Measurements from ENCODE around the gene AVPI1. TPM values are rescaled to one million over a fixed set of nuclear protein-coding genes. Genes with fewer than 3 reads are reported as not detected.

AVPI1 gene
- total RNA-seq, 2 donors from 2014 or later = 1.8 to 5.3 TPM

GRCh38 chr10:97718659-97719142 lies 31.7 kb upstream of the AVPI1 start:
- ATAC-seq (replicated peaks in 1 of 2) (no peak), DNase-seq (no peak)
- H3K27ac Mint-ChIP-seq = no peak overlapping the region
- peaks cover 0 to 2% of the 10 kb centered on the region in 2 donors for H3K36me3 Mint-ChIP-seq (ENCODE audit: insufficient read depth in 2 of 2)
- H3K4me3 Mint-ChIP-seq = no peak overlapping the region
- peaks cover 13% of the 10 kb centered on the region for H3K4me1 Mint-ChIP-seq (ENCODE audit: low read depth)
- H3K9me3 Mint-ChIP-seq = no peaks in the 10 kb centered on the region
- peaks cover 6% of the 10 kb centered on the region for H3K27me3 Mint-ChIP-seq (ENCODE audit: low read depth)

DNA sequence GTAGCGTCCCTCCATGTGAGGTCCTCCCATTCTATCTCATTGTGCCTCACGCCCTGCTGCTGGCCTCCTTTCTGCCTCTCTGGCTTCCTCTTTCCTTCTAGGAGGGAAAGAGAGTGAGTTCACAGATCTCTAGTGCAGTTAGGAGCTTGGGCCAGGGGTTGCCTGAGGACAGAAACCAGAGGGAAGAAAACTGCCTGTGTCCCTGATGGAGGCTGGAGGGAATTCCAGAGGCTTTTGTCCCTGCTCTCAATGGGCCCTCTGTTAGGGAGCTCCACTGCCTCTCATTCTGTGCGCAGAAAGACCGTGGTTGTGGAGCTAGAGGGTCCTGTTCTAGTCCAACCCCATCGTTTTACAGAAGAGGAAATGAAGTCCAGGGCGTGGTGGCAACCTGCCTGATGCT lies 31.1 kb upstream of the AVPI1 start:
- Mint-ChIP-seq H3K4me1 (ENCODE audit: low read depth) (peaks cover 15% of the 10 kb centered on the region), H3K27ac (no peak overlapping the region), H3K36me3 (ENCODE audit: insufficient read depth in 2 of 2) (peaks cover 0 to 2% of the 10 kb centered on the region in 2 donors), H3K9me3 (no peaks in the 10 kb centered on the region), H3K27me3 (ENCODE audit: low read depth) (peaks cover 7% of the 10 kb centered on the region), H3K4me3 (no peak overlapping the region)
- no peak for ATAC-seq (replicated peaks in 1 of 2)
- DNase-seq = no peak

GRCh38 chr10:97717627-97718026 lies 30.6 kb upstream of the AVPI1 start:
- ATAC-seq (replicated peaks in 1 of 2) = no peak
- no peak overlapping the region for H3K4me3 Mint-ChIP-seq
- peaks cover 0 to 2% of the 10 kb centered on the region in 2 donors for H3K36me3 Mint-ChIP-seq (ENCODE audit: insufficient read depth in 2 of 2)
- peaks cover 20% of the 10 kb centered on the region for H3K4me1 Mint-ChIP-seq (ENCODE audit: low read depth)
- H3K27me3 Mint-ChIP-seq (ENCODE audit: low read depth) = peaks cover 13% of the 10 kb centered on the region
- H3K9me3 Mint-ChIP-seq = no peaks in the 10 kb centered on the region
- DNase-seq = no peak
- H3K27ac Mint-ChIP-seq = no peak overlapping the region

DNA sequence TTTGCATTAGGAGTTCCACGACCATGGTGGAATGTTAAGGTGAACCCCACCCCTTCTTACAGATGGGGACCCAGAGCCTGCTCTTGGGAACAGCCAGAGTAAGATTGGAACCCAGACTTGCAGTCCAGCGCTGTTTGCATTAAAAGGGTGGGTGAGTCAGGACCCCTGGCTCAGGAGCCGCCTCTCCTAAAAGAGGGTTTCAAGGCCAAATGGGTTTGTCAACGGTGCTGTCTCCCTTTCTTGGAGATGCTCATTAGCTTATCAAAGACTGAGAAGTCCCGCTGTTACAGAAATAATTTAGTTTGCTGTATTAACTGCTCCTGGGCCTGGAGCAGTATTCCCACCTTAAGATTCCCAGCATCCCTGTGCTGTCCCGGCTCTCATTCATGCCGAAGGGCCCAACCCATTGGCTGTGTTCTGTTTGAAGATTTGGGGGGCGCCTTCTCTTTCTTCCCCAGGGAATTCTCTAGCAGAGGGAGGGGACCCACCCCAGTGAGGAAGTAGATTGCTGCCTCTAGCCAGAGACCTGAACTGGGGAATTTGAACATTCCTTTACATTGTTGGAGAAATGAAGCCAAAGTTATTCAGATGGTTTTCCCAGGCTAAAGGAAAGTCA lies 28.3 kb upstream of the AVPI1 start:
- peaks cover 0 to 2% of the 10 kb centered on the region in 2 donors for H3K36me3 Mint-ChIP-seq (ENCODE audit: insufficient read depth in 2 of 2)
- DNase-seq = no peak
- H3K9me3 Mint-ChIP-seq = no peaks in the 10 kb centered on the region
- H3K27ac Mint-ChIP-seq = no peak overlapping the region
- peaks cover 23% of the 10 kb centered on the region for H3K27me3 Mint-ChIP-seq (ENCODE audit: low read depth)
- ATAC-seq (replicated peaks in 1 of 2) = no peak
- H3K4me1 Mint-ChIP-seq (ENCODE audit: low read depth) = peaks cover 20% of the 10 kb centered on the region
- H3K4me3 Mint-ChIP-seq = peak overlapping the region; percentile 93 to 96

DNA sequence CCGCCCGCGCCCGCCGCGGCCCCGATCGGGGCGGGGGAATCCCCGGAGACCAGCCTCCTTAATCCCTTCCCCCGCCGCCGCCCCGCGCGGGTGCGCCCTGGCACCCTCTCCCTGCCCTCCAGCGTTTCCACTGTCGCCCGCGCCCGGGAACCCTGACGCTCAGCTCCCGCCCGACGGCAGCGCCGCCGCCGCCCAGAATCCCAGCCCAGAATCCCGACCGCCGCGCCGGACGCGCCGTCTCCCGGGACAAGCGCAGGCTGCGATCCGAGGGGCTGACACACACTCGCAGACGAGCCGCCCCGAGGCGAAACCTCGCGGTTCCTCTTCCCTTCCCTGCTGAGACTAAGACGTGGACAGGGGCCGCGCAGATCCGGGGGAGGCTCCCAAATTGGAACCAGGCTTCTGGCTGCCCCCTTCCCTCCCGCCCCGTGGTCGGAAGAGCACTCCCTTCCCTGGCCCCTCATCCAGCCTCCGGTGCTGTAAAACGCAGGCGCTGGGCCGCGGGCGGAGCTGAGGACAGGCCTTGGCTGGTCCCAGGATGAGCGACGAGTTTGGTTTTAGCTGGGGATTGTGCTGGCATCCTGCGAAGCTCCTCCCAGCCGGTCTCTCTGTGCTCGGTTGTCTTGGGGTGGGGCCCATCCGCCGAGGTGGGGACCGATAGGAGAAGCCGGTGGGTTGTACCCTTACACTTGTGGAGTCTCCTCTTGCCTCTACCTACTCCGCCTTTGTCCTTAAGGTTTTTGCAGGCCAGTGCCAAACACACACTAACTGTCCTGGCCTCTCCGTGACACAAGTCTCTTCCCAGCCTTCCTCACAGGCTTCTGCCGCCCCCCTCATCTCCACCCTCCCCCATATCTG lies 27.6 kb upstream of the AVPI1 start:
- DNase-seq = peak in 1 of 2 donors; percentile 14
- H3K27ac Mint-ChIP-seq = no peak overlapping the region
- peaks cover 0 to 2% of the 10 kb centered on the region in 2 donors for H3K36me3 Mint-ChIP-seq (ENCODE audit: insufficient read depth in 2 of 2)
- ATAC-seq (replicated peaks in 1 of 2) = peak; percentile 31 to 35
- peak overlapping the region; percentile 93 to 96 for H3K4me3 Mint-ChIP-seq
- peaks cover 23% of the 10 kb centered on the region for H3K27me3 Mint-ChIP-seq (ENCODE audit: low read depth)
- H3K9me3 Mint-ChIP-seq = no peaks in the 10 kb centered on the region
- H3K4me1 Mint-ChIP-seq (ENCODE audit: low read depth) = peaks cover 20% of the 10 kb centered on the region

GRCh38 chr10:97713826-97714400 lies 26.9 kb upstream of the AVPI1 start:
- Mint-ChIP-seq H3K36me3 (ENCODE audit: insufficient read depth in 2 of 2) (peaks cover 0 to 2% of the 10 kb centered on the region in 2 donors), H3K4me1 (ENCODE audit: low read depth) (peaks cover 20% of the 10 kb centered on the region), H3K27me3 (ENCODE audit: low read depth) (peaks cover 29% of the 10 kb centered on the region), H3K9me3 (no peaks in the 10 kb centered on the region), H3K4me3 (peak overlapping the region; percentile 93 to 96), H3K27ac (peak overlapping the region; percentile 21)
- DNase-seq (peak; percentile 67 to 68), ATAC-seq (replicated peaks in 1 of 2) (peak; percentile 87 to 88)

DNA sequence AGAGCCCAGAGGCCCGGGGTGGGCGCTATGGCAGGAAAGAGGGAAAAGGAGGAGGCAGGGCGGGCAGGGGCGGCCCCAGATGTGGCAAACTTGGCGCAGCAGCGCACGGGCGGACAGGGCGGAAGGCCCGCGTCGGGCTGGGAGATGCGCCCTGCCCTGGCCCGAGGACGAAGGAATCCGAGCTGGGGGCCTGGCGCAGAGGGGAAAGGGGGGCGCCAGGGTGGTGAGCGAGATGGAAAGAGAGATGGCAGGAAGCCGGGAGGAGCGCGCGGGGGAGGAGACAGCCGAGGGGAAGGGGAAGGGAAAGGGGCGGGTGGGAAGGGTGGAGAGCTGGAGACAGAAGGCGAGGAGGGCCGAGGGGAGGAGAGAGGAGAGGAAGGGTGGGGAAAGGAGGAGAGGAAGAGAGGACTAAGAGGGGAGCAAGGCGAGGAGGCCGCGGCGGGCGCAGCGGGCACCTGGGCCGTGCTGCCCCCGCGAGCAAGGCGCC lies 26.3 kb upstream of the AVPI1 start, which contains the start of gene MARVELD1:
Gene MARVELD1 (plus strand): TSS at position 392 of the 487 bp plus-strand sequence. CDS start 147 bp downstream, outside the sequence.
- Mint-ChIP-seq H3K27me3 (ENCODE audit: low read depth) (peaks cover 32% of the 10 kb centered on the region), H3K27ac (peak within 1 kb of the TSS; percentile 21), H3K9me3 (no peaks in the 10 kb centered on the region), H3K36me3 (ENCODE audit: insufficient read depth in 2 of 2) (peaks cover 0 to 2% of the 10 kb centered on the region in 2 donors), H3K4me1 (ENCODE audit: low read depth) (peaks cover 20% of the 10 kb centered on the region), H3K4me3 (peak within 1 kb of the TSS; percentile 93 to 96)
- DNase-seq (peak in 1 of 2 donors; percentile 12), ATAC-seq (replicated peaks in 1 of 2) (peak in 1 of 2 donors; percentile 10)

DNA sequence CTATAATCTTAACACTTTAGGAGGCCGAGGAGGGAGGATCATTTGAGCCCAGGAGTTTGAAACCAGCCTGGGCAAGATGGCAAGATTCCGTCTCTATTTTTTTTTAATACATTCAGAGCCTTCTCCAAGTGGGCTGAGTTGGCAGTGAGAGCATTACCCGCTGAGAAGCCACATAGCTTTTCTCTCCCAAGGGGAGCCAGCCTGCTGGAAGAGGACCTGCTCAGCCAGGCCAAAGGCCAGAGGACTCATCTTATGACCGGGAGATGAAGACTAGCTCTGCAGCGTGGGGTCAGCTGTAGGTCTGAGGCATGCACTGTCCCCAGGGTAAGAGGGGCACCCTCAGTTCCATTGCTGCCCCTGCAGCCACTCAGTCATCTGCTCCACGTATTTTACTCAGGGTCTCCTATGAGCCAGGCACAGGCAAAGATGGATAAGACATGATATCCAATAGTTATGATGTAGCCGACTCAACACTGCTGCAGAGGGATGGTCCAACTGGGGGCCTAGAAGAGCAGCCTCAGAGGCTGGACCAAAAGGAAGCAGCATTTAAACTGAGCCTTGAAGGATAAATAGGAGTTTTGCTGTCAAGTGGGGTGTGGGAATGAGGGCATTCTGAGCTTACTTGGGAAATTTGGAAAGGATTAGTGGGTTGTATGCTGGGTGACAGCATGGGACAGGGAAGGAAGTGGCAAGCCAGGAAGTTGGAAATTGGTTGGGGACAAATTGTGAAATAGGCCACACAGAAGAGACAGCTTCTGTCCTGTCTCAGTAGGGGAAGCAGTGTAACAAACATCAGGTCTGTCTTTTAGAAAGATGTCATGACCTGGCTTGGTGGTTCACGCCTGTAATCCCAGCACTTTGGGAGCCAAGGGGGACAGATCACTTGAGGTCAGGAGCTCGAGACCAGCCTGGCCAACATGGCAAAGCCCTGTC lies 24.9 kb upstream of the AVPI1 start:
- H3K9me3 Mint-ChIP-seq = no peaks in the 10 kb centered on the region
- H3K4me3 Mint-ChIP-seq = peak overlapping the region; percentile 23 to 84
- DNase-seq (no peak), ATAC-seq (replicated peaks in 1 of 2) (no peak)
- peaks cover 32% of the 10 kb centered on the region for H3K27me3 Mint-ChIP-seq (ENCODE audit: low read depth)
- H3K27ac Mint-ChIP-seq = no peak overlapping the region
- peaks cover 20% of the 10 kb centered on the region for H3K4me1 Mint-ChIP-seq (ENCODE audit: low read depth)
- H3K36me3 Mint-ChIP-seq (ENCODE audit: insufficient read depth in 2 of 2) = peaks cover 0 to 2% of the 10 kb centered on the region in 2 donors

- Mint-ChIP-seq H3K27ac (no peak overlapping the region), H3K9me3 (no peaks in the 10 kb centered on the region), H3K4me3 (no peak overlapping the region), H3K4me1 (ENCODE audit: low read depth) (peaks cover 12% of the 10 kb centered on the region), H3K27me3 (ENCODE audit: low read depth) (peaks cover 26% of the 10 kb centered on the region), H3K36me3 (ENCODE audit: insufficient read depth in 2 of 2) (peaks cover 0 to 2% of the 10 kb centered on the region in 2 donors)
- no peak for ATAC-seq (replicated peaks in 1 of 2)
- peak; percentile 33 to 38 for DNase-seq
Observed at GRCh38 chr10:97708976-97709946, 22.2 kb upstream of the AVPI1 start.

- peaks cover 24% of the 10 kb centered on the region for H3K27me3 Mint-ChIP-seq (ENCODE audit: low read depth)
- ATAC-seq (replicated peaks in 1 of 2) (no peak), DNase-seq (no peak)
- H3K4me3 Mint-ChIP-seq = no peak overlapping the region
- H3K27ac Mint-ChIP-seq = no peak overlapping the region
- peaks cover 5% of the 10 kb centered on the region for H3K4me1 Mint-ChIP-seq (ENCODE audit: low read depth)
- no peaks in the 10 kb centered on the region for H3K9me3 Mint-ChIP-seq
- H3K36me3 Mint-ChIP-seq (ENCODE audit: insufficient read depth in 2 of 2) = no peaks in the 10 kb centered on the region
Observed at GRCh38 chr10:97708167-97708566, 21.1 kb upstream of the AVPI1 start.

DNA sequence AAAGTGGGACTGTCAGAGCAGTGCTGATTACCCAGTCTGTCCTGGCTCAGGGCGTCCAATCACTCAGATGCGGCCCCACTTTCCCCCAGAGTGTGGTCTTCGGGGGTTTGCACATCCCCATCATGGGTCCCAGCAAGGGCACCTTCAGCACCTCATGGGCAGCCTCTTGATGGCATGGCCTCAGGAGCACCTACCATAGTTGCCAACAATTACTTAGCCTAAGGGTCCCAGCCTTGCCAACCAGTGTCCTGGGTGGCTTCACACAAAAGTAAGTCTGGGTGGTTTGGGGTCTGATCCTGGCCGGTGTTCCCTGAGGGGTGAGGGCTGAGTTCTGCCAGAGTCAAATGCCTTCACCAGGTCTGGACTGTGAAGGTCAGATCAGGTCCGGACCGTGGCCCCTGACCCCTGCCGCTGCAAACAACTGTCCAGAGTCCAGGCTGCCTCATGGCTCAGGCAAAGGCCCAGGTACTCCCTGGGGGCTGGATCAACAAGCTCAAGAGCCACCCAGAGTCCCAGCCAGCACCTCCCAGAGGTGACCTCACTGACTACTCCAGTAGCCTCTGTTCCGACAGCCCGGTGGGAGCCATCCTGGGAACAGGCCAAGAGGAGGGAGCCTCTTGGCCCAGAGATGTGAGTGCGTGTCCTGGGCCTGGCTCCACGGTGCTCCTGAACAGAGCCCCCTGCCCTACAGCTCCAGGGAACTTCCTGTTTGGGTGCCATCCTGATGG lies 20.3 kb upstream of the AVPI1 start:
- DNase-seq (no peak), ATAC-seq (replicated peaks in 1 of 2) (no peak)
- Mint-ChIP-seq H3K9me3 (no peaks in the 10 kb centered on the region), H3K27me3 (ENCODE audit: low read depth) (peaks cover 16% of the 10 kb centered on the region), H3K36me3 (ENCODE audit: insufficient read depth in 2 of 2) (no peaks in the 10 kb centered on the region), H3K4me3 (no peak overlapping the region), H3K27ac (no peak overlapping the region), H3K4me1 (ENCODE audit: low read depth) (no peaks in the 10 kb centered on the region)

Data from activated T-cell treated with anti-CD3 and anti-CD28 coated beads, Interleukin-2, amount 50 U/mL, for 72 hours (primary cell).